Pancreas (tissue), 10 donors: ENCODE results near the gene RLN1. TPM values are rescaled to one million over a fixed set of nuclear protein-coding genes. Genes with fewer than 3 reads are reported as not detected.

Experiments
- ATAC-seq, 4 donors: fragments of 200-7000 bp; cut with Tn5 transposase; one replicate each; pipeline versions ENCODE4 v1.8.0 to v1.9.1; 2020; ENCODE audit warnings: mild to moderate bottlenecking in 4 of 4, moderate library complexity in 4 of 4
- DNase-seq, 6 donors: peaks; one replicate each; pipeline ENCODE4 v3.0.0-alpha.2; 2020
- FAIRE-seq: peaks from 2 replicates; lab custom pipeline; 2012; peaks lifted over from hg19 to GRCh38; lab: Jason Lieb, UNC
- H3K27ac ChIP-seq, 4 donors: fragments of 200-600 bp; sonication (generic); 1 replicate in 3 of 4; 2 replicates in 1 of 4; pipeline versions ENCODE4 v1.5.0 to v1.8.0; 2020
- H3K27me3 ChIP-seq, 4 donors: fragments of 200-600 bp; one replicate each; pipeline ENCODE4 v1.8.0; 2021
- H3K36me3 ChIP-seq, 3 donors: fragments of 200-600 bp; sonication (generic) in 1 of 3; one replicate each; pipeline versions ENCODE4 v1.5.0 to v1.8.0; 2020 to 2021
- H3K4me1 ChIP-seq, 3 donors: fragments of 200-600 bp; one replicate each; pipeline ENCODE4 v1.8.0; 2021
- H3K4me3 ChIP-seq, 4 donors: fragments of 200-600 bp; sonication (generic) in 2 of 4; one replicate each; pipeline versions ENCODE4 v1.5.0 to v1.8.0; 2020 to 2021
- H3K9me3 ChIP-seq, 4 donors: fragments of 200-600 bp; one replicate each; pipeline ENCODE4 v1.8.0; 2021
- CTCF ChIP-seq, 4 donors: fragments of 200-600 bp; sonication (generic) in 3 of 4; IDR thresholded peaks; one replicate each; pipeline versions ENCODE4 v1.5.0 to v1.8.0; 2021; ENCODE audit warnings: antibody characterized with exemption in 4 of 4
- WGBS, 2 donors: extraction: QIAGEN DNeasy Blood & Tissue Kit; methylation state at CpG; one replicate each; pipeline ENCODE4 v1.1.7; 2013; 5-methylcytosine and 5-hydroxymethylcytosine counted together
- intact Hi-C, 3 donors: fragments of 100-400 bp; cut with DNase I; formaldehyde crosslinking; loops; one replicate each; pipeline versions ENCODE4 v1.11.1 to v1.14.2; 2022
- polyA plus RNA-seq, 2 donors: library from polyadenylated mRNA; stranded (reverse); fragments of 200-250 nt; gene quantifications; one replicate each; pipeline ENCODE4 v1.2.3, GENCODE V29; 2013
- total RNA-seq, 6 donors: library from RNA; stranded (reverse); fragmentation: NEBNext Ultra II Directional in 4 of 6; extraction: Animal tissue kit (Norgen Biotek cat#: 25700) in 4 of 6; gene quantifications; one replicate each; pipeline versions ENCODE4 v1.2.1 to v1.2.4, GENCODE V29; 2021 to 2023
- donor health status: healthy with polysubstance abuse.
- donor health status: DM: no; HTN: no; CAD: no; lungs with moderate emphysema.
- donor health status: DM: no; HTN: no; CAD: no.
- donor health status: control.
- donor health status: control.
- donor health status: Bipolar disorder and iron deficiency.
- donor health status: DM: yes; HTN: yes; CAD: no.
- donor health status: DM: no; HTN: no; CAD: no.
- donor health status: DM: no; HTN: no; CAD: no.
- donor health status: DM: yes; HTN: yes; CAD: no.

The RLN1 gene
- total and polyA plus RNA-seq, 8 donors, result not detected

GRCh38 chr9:5375790-5376477 is 36.3 kb upstream of the RLN1 start:
- DNase-seq (no peak), FAIRE-seq (no peak), ATAC-seq (peak in 1 of 4 donors; percentile 22)
- no peaks in the 10 kb centered on the region for H3K4me1 ChIP-seq
- no peak overlapping the region for H3K4me3 ChIP-seq
- no peaks in the 10 kb centered on the region for H3K9me3 ChIP-seq
- WGBS, 2 donors, result 78 to 85% methylated on average over 6 of the region's 6 CpGs
- no peak overlapping the region for H3K27ac ChIP-seq
- no peaks in the 10 kb centered on the region for H3K27me3 ChIP-seq
- no peak for TF ChIP-seq CTCF (IDR thresholded peaks at IDR 0.05)
- intact Hi-C loops, result no loop called here
- no peaks in the 10 kb centered on the region for H3K36me3 ChIP-seq

- no peak for TF ChIP-seq CTCF (IDR thresholded peaks at IDR 0.05)
- H3K36me3 ChIP-seq, result no peaks in the 10 kb centered on the region
- H3K9me3 ChIP-seq, result no peaks in the 10 kb centered on the region
- 43 to 73% methylated on average over 1 of the region's 1 CpG for WGBS, 2 donors
- ATAC-seq (no peak), FAIRE-seq (no peak), DNase-seq (no peak)
- no peaks in the 10 kb centered on the region for H3K27me3 ChIP-seq
- no peaks in the 10 kb centered on the region for H3K4me1 ChIP-seq
- intact Hi-C loops, result no loop called here
- H3K4me3 ChIP-seq, result no peak overlapping the region
- H3K27ac ChIP-seq, result no peak overlapping the region
Observed at GRCh38 chr9:5375091-5375490, 35.4 kb upstream of the RLN1 start.

GRCh38 chr9:5364294-5365024 is 24.8 kb upstream of the RLN1 start:
- ATAC-seq, result no peak
- WGBS, 2 donors, result 52 to 68% methylated on average over 3 of the region's 3 CpGs
- no peaks in the 10 kb centered on the region for H3K4me1 ChIP-seq
- H3K36me3 ChIP-seq, result no peaks in the 10 kb centered on the region
- no peaks in the 10 kb centered on the region for H3K27me3 ChIP-seq
- TF ChIP-seq CTCF (IDR thresholded peaks at IDR 0.05), result no peak
- no peak for DNase-seq
- intact Hi-C loops, result no loop called here
- H3K27ac ChIP-seq, result no peak overlapping the region
- no peak overlapping the region for H3K4me3 ChIP-seq
- no peak for FAIRE-seq
- H3K9me3 ChIP-seq, result no peaks in the 10 kb centered on the region

- no peak for ATAC-seq
- WGBS, 2 donors, result 91 to 93% methylated on average over 3 of the region's 3 CpGs
- no peak for FAIRE-seq
- no peak for DNase-seq
- TF ChIP-seq CTCF (IDR thresholded peaks at IDR 0.05), result no peak
- H3K27me3 ChIP-seq, result no peaks in the 10 kb centered on the region
- intact Hi-C loops, result no loop called here
- H3K27ac ChIP-seq, result no peak overlapping the region
- no peaks in the 10 kb centered on the region for H3K4me1 ChIP-seq
- no peaks in the 10 kb centered on the region for H3K9me3 ChIP-seq
- no peaks in the 10 kb centered on the region for H3K36me3 ChIP-seq
- H3K4me3 ChIP-seq, result no peak overlapping the region
Observed at GRCh38 chr9:5361326-5362010, 21.8 kb upstream of the RLN1 start.
